Measurements from ENCODE around the gene HRCT1.

DNA sequence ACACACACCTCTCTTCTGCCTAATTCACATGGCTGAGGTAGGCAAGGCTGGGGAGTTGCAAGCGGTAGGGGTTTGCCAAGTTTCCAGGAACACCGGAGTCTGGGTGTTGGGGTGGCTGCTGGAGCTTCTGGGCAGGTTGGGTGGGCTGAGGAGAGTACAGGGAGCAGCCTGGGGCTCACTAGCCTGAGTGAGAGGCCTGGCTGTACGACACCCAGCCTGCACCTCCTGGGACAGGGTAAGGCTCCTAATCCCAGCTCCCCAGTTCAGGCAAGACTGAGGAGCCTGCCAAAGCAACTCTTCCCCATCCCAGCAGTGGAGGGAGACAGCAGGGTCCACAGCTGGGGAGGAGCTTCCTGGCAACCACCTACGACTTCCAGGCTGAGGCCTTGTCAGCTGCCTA is 11.3 kb downstream of the HRCT1 start:
- TF ChIP-seq REST (IDR thresholded peaks at IDR 0.05; ENCODE audit: insufficient read depth in 1 of 2, low read depth in 2 of 2, low read length in 2 of 2) (no peak), TAF1 (IDR thresholded peaks at IDR 0.05; ENCODE audit: borderline replicate concordance, insufficient read depth, low read length) (no peak)
